ENCODE data around the gene MCMBP.

DNA sequence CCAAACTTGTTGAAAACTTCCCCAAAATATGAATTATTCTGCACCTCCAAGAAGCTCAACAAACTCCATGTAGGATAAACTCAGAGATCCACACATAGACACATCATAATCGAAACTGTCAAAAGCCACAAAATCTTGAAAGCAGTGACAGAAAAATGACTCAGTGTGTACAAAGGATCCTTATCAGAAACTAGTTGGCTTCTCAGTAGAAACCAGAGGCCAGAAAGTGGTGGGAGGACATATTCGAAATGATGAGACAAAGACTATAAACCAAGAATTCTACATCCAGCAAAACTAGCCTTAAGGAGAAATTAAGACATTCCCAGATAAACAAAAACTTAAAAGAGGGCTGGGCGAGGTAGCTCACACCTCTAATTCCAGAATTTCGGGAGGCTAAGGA lies 38.5 kb downstream of the MCMBP start:
- TF ChIP-seq, protein P1, sequence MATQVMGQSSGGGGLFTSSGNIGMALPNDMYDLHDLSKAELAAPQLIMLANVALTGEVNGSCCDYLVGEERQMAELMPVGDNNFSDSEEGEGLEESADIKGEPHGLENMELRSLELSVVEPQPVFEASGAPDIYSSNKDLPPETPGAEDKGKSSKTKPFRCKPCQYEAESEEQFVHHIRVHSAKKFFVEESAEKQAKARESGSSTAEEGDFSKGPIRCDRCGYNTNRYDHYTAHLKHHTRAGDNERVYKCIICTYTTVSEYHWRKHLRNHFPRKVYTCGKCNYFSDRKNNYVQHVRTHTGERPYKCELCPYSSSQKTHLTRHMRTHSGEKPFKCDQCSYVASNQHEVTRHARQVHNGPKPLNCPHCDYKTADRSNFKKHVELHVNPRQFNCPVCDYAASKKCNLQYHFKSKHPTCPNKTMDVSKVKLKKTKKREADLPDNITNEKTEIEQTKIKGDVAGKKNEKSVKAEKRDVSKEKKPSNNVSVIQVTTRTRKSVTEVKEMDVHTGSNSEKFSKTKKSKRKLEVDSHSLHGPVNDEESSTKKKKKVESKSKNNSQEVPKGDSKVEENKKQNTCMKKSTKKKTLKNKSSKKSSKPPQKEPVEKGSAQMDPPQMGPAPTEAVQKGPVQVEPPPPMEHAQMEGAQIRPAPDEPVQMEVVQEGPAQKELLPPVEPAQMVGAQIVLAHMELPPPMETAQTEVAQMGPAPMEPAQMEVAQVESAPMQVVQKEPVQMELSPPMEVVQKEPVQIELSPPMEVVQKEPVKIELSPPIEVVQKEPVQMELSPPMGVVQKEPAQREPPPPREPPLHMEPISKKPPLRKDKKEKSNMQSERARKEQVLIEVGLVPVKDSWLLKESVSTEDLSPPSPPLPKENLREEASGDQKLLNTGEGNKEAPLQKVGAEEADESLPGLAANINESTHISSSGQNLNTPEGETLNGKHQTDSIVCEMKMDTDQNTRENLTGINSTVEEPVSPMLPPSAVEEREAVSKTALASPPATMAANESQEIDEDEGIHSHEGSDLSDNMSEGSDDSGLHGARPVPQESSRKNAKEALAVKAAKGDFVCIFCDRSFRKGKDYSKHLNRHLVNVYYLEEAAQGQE (IDR thresholded peaks at IDR 0.05; ENCODE audit: low read depth), result no peak
- no peak for TF ChIP-seq EP300 (IDR thresholded peaks at IDR 0.05; ENCODE audit: borderline replicate concordance)
- TF ChIP-seq YY1 (IDR thresholded peaks at IDR 0.05; ENCODE audit: low read depth), result no peak
